IPS-NIHi7 (cell line): ENCODE measurements around the gene CETN1.

Source experiments
- DNase-seq: peaks from one replicate; pipeline ENCODE4 v3.0.0; 2012; ENCODE audit warnings: mixed read lengths; ENCODE audit errors: extremely low spot score

Gene CETN1

GRCh38 chr18:576924-577323 lies 3.3 kb upstream of the CETN1 start:
- no peak for DNase-seq

GRCh38 chr18:577643-578375 lies 2.4 kb upstream of the CETN1 start:
- DNase-seq, result no peak

- DNase-seq, result no peak
Observed at GRCh38 chr18:579238-579637, 942 bp upstream of the CETN1 start.

- DNase-seq, result no peak
Observed at GRCh38 chr18:581096-581495, 916 bp downstream of the CETN1 start.

GRCh38 chr18:582465-582864 lies 2.3 kb downstream of the CETN1 start:
- DNase-seq, result no peak

- no peak for DNase-seq
Observed at GRCh38 chr18:595068-595467, 14.9 kb downstream of the CETN1 start.

- no peak for DNase-seq
Observed at GRCh38 chr18:595571-595970, 15.4 kb downstream of the CETN1 start.

- peak; percentile 83 for DNase-seq
Observed at GRCh38 chr18:596288-596881, 16.2 kb downstream of the CETN1 start.

- DNase-seq, result no peak
Observed at GRCh38 chr18:598124-598589, 18.0 kb downstream of the CETN1 start.

- DNase-seq, result no peak
Observed at GRCh38 chr18:600107-600506, 19.9 kb downstream of the CETN1 start.

GRCh38 chr18:604771-605170 lies 24.6 kb downstream of the CETN1 start:
- no peak for DNase-seq

- no peak for DNase-seq
Observed at GRCh38 chr18:607930-608329, 27.8 kb downstream of the CETN1 start.

GRCh38 chr18:610214-610928 lies 30.2 kb downstream of the CETN1 start:
- no peak for DNase-seq

GRCh38 chr18:612156-612555 lies 32.0 kb downstream of the CETN1 start:
- no peak for DNase-seq

- no peak for DNase-seq
Observed at GRCh38 chr18:614193-614592, 34.0 kb downstream of the CETN1 start.

GRCh38 chr18:615092-615521 lies 34.9 kb downstream of the CETN1 start:
- DNase-seq, result no peak

GRCh38 chr18:615773-616172 lies 35.6 kb downstream of the CETN1 start:
- no peak for DNase-seq

- peak; percentile 32 for DNase-seq
Observed at GRCh38 chr18:616380-616995, 36.3 kb downstream of the CETN1 start.

- DNase-seq, result no peak
Observed at GRCh38 chr18:617970-618504, 37.9 kb downstream of the CETN1 start.

- no peak for DNase-seq
Observed at GRCh38 chr18:618618-619017, 38.4 kb downstream of the CETN1 start.

- no peak for DNase-seq
Observed at GRCh38 chr18:621291-622043, 41.3 kb downstream of the CETN1 start.
